ENCODE measurements around the gene AKT3.

Gene AKT3

DNA sequence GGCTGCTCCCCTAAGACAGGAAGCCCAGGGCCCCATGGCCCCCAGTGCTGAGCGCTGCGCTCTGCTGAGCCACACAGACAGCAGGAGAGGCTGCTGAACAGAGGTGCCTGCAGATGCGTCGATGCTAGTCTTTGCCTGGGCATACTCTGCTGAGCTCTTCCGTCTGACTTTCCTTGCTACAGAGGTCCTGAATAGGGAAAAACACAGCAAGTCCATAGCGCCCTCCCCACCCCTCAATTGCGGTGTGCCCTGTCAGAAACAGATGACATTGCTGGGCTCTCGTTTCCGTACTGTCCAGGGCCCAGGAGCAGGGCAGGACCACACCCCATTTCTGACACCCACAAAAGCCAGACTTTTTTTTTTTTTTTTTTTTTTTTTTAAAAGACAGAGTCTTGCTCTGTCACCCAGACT, 341.7 kb downstream of the AKT3 start:
- TF ChIP-seq, protein P1, sequence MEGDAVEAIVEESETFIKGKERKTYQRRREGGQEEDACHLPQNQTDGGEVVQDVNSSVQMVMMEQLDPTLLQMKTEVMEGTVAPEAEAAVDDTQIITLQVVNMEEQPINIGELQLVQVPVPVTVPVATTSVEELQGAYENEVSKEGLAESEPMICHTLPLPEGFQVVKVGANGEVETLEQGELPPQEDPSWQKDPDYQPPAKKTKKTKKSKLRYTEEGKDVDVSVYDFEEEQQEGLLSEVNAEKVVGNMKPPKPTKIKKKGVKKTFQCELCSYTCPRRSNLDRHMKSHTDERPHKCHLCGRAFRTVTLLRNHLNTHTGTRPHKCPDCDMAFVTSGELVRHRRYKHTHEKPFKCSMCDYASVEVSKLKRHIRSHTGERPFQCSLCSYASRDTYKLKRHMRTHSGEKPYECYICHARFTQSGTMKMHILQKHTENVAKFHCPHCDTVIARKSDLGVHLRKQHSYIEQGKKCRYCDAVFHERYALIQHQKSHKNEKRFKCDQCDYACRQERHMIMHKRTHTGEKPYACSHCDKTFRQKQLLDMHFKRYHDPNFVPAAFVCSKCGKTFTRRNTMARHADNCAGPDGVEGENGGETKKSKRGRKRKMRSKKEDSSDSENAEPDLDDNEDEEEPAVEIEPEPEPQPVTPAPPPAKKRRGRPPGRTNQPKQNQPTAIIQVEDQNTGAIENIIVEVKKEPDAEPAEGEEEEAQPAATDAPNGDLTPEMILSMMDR (IDR thresholded peaks at IDR 0.05), result no peak
- DNase-seq, result no peak
- peak overlapping the region; percentile 92 for H3K27ac Mint-ChIP-seq
- no peaks in the 10 kb centered on the region for H3K9me3 Mint-ChIP-seq
- H3K4me1 Mint-ChIP-seq, result peaks cover 21% of the 10 kb centered on the region
- no peaks in the 10 kb centered on the region for H3K27me3 Mint-ChIP-seq (ENCODE audit: low read depth, poor library complexity)
- no peak overlapping the region for H3K4me3 Mint-ChIP-seq
- H3K36me3 Mint-ChIP-seq (ENCODE audit: low read depth), result peaks cover 42% of the 10 kb centered on the region

- Mint-ChIP-seq H3K4me3 (no peak overlapping the region), H3K36me3 (ENCODE audit: low read depth) (peaks cover 47% of the 10 kb centered on the region), H3K9me3 (no peaks in the 10 kb centered on the region), H3K4me1 (peaks cover 21% of the 10 kb centered on the region), H3K27me3 (ENCODE audit: low read depth, poor library complexity) (no peaks in the 10 kb centered on the region), H3K27ac (no peak overlapping the region)
- TF ChIP-seq, protein P1 (IDR thresholded peaks at IDR 0.05), result no peak
- DNase-seq, result no peak
Observed at GRCh38 chr1:243507672-243508302, 342.3 kb downstream of the AKT3 start.

GRCh38 chr1:243507001-243507671, 342.9 kb downstream of the AKT3 start:
- Mint-ChIP-seq H3K27ac (no peak overlapping the region), H3K4me3 (no peak overlapping the region), H3K27me3 (ENCODE audit: low read depth, poor library complexity) (no peaks in the 10 kb centered on the region), H3K4me1 (peaks cover 21% of the 10 kb centered on the region), H3K36me3 (ENCODE audit: low read depth) (peaks cover 54% of the 10 kb centered on the region), H3K9me3 (no peaks in the 10 kb centered on the region)
- DNase-seq, result no peak
- TF ChIP-seq, protein P1 (IDR thresholded peaks at IDR 0.05), result no peak

- Mint-ChIP-seq H3K4me1 (peaks cover 21% of the 10 kb centered on the region), H3K27me3 (ENCODE audit: low read depth, poor library complexity) (no peaks in the 10 kb centered on the region), H3K27ac (no peak overlapping the region), H3K36me3 (ENCODE audit: low read depth) (peaks cover 45% of the 10 kb centered on the region), H3K9me3 (no peaks in the 10 kb centered on the region), H3K4me3 (no peak overlapping the region)
- no peak for DNase-seq
- TF ChIP-seq, protein P1 (IDR thresholded peaks at IDR 0.05), result no peak
Observed at GRCh38 chr1:243505986-243506689, 343.9 kb downstream of the AKT3 start.

DNA sequence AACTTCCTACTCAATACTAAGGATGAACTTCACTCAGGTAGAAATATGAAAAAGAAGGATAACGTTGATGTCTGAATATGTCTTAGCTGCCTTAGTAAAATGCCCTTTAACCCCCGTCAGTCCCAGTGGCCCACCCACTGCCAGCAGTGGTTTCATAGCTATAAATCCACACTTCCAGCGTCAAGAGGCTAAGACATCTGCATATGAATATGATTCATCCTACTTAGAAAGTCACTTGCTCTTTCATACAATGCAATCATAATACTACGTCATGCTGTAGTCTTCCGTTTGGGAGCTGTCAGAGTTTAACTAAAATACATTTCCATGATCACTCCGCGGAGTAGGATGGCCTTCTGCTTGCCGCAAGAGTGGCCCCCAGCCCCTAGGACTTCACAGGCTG, 346.9 kb downstream of the AKT3 start:
- Mint-ChIP-seq H3K4me3 (no peak overlapping the region), H3K36me3 (ENCODE audit: low read depth) (peaks cover 46% of the 10 kb centered on the region), H3K27ac (no peak overlapping the region), H3K9me3 (no peaks in the 10 kb centered on the region), H3K4me1 (peaks cover 17% of the 10 kb centered on the region), H3K27me3 (ENCODE audit: low read depth, poor library complexity) (no peaks in the 10 kb centered on the region)
- no peak for DNase-seq
- TF ChIP-seq, protein P1 (IDR thresholded peaks at IDR 0.05), result no peak
